KBM-7 (cell line): ENCODE data around the gene SLX9.

Experiments used
- DNase-seq: peaks from one replicate; pipeline ENCODE4 v3.0.0-alpha.2; 2015
- in situ Hi-C: fragments of 300-500 bp; cut with MboI; formaldehyde crosslinking; loops from 2 replicates; pipeline ENCODE4 v1.14.3; 2020; ENCODE audit warnings: low sequenced_read_pairs, low pct_unique_long_range_greater_than_20kb, mixed read lengths

Gene SLX9

GRCh38 chr21:44941567-44941966 is 1.7 kb downstream of the SLX9 start:
- in situ Hi-C loops = no loop called here
- no peak for DNase-seq

- in situ Hi-C loops = no loop called here
These were observed 2.7 kb downstream of the SLX9 start for GRCh38 chr21:44942566-44942965.

GRCh38 chr21:44943005-44943685 is 3.3 kb downstream of the SLX9 start:
- in situ Hi-C loops = no loop called here
- no peak for DNase-seq

More at GRCh38 chr21:44942566-44942965, 2.7 kb downstream of the SLX9 start:
- DNase-seq = no peak

GRCh38 chr21:44943686-44944550 is 4.1 kb downstream of the SLX9 start:
- DNase-seq = no peak
- in situ Hi-C loops = no loop called here

- in situ Hi-C loops = no loop called here
- DNase-seq = no peak
These were observed 4.8 kb downstream of the SLX9 start for GRCh38 chr21:44944596-44944995.

GRCh38 chr21:44946254-44947041 is 6.6 kb downstream of the SLX9 start:
- DNase-seq = no peak
- in situ Hi-C loops = no loop called here

GRCh38 chr21:44947111-44947929 is 7.5 kb downstream of the SLX9 start:
- in situ Hi-C loops = no loop called here
- DNase-seq = no peak

GRCh38 chr21:44947930-44948331 is 8.1 kb downstream of the SLX9 start:
- DNase-seq = no peak
- in situ Hi-C loops = no loop called here

- in situ Hi-C loops = no loop called here
- no peak for DNase-seq
These were observed 8.7 kb downstream of the SLX9 start for GRCh38 chr21:44948426-44949120.

- in situ Hi-C loops = no loop called here
- DNase-seq = no peak
These were observed 9.4 kb downstream of the SLX9 start for GRCh38 chr21:44949161-44949778.

- in situ Hi-C loops = loop anchor here (10.0 kb wide), 1 partner anchor 185 kb away; no protein-coding TSS in a partner anchor
- DNase-seq = peak; percentile 46
These were observed 10.0 kb downstream of the SLX9 start for GRCh38 chr21:44949779-44950198.

- no peak for DNase-seq
- in situ Hi-C loops = loop anchor here (10.0 kb wide), 1 partner anchor 184 kb away; no protein-coding TSS in a partner anchor
These were observed 10.5 kb downstream of the SLX9 start for GRCh38 chr21:44950351-44950750.

GRCh38 chr21:44951186-44951915 is 11.5 kb downstream of the SLX9 start:
- DNase-seq = no peak
- in situ Hi-C loops = loop anchor here (10.0 kb wide), 1 partner anchor 183 kb away; no protein-coding TSS in a partner anchor

GRCh38 chr21:44952116-44952928 is 12.5 kb downstream of the SLX9 start:
- DNase-seq = no peak
- in situ Hi-C loops = loop anchor here (10.0 kb wide), 1 partner anchor 182 kb away; no protein-coding TSS in a partner anchor

- no peak for DNase-seq
- in situ Hi-C loops = loop anchor here (10.0 kb wide), 1 partner anchor 182 kb away; no protein-coding TSS in a partner anchor
These were observed 13.2 kb downstream of the SLX9 start for GRCh38 chr21:44952929-44953627.

- in situ Hi-C loops = loop anchor here (10.0 kb wide), 1 partner anchor 181 kb away; no protein-coding TSS in a partner anchor
- no peak for DNase-seq
These were observed 13.8 kb downstream of the SLX9 start for GRCh38 chr21:44953628-44954021.
